ENCODE measurements around the gene DIP2C.
"Not testable (repeated sequence)": the region's sequence is repeated elsewhere in the genome, so short reads cannot be mapped to it uniquely, and the experiment has no call there.

The DIP2C gene

DNA sequence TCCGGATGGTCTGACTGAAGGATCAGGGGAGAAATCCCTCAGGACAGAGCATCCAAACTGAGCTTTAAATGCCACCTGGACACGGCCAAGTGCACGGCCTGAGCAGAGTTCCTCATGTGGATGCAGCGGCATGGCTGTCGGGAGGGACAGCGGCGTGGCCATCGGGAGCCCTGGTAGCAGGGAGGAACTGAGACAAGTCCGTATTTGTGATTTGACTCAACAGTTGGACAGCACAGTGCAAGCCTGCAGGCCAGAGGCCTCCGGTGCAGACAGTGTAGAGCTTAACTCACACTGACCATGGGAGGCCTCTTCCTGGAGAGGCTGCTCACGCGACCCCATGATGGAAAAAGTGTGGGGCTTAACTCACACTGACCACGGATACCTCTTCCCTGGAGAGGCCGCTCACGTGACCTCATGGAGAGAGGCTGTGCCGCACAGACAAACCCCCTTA lies 207.4 kb downstream of the DIP2C start:
- TF ChIP-seq, protein P1, sequence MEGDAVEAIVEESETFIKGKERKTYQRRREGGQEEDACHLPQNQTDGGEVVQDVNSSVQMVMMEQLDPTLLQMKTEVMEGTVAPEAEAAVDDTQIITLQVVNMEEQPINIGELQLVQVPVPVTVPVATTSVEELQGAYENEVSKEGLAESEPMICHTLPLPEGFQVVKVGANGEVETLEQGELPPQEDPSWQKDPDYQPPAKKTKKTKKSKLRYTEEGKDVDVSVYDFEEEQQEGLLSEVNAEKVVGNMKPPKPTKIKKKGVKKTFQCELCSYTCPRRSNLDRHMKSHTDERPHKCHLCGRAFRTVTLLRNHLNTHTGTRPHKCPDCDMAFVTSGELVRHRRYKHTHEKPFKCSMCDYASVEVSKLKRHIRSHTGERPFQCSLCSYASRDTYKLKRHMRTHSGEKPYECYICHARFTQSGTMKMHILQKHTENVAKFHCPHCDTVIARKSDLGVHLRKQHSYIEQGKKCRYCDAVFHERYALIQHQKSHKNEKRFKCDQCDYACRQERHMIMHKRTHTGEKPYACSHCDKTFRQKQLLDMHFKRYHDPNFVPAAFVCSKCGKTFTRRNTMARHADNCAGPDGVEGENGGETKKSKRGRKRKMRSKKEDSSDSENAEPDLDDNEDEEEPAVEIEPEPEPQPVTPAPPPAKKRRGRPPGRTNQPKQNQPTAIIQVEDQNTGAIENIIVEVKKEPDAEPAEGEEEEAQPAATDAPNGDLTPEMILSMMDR (IDR thresholded peaks at IDR 0.05; ENCODE audit: insufficient read depth, low read length, poor library complexity, severe bottlenecking), result no peak
- DNase-seq (ENCODE audit: extremely low read depth, insufficient read length), result no peak
- no peaks in the 10 kb centered on the region for H3K36me3 ChIP-seq (ENCODE audit: control insufficient read depth, insufficient read depth, low read length)
- no peaks in the 10 kb centered on the region for H3K27me3 ChIP-seq (replicated peaks; ENCODE audit: control insufficient read depth, insufficient read depth, low read length)
- no peak overlapping the region for H3K4me3 ChIP-seq (replicated peaks; ENCODE audit: low read depth, low read length)

DNA sequence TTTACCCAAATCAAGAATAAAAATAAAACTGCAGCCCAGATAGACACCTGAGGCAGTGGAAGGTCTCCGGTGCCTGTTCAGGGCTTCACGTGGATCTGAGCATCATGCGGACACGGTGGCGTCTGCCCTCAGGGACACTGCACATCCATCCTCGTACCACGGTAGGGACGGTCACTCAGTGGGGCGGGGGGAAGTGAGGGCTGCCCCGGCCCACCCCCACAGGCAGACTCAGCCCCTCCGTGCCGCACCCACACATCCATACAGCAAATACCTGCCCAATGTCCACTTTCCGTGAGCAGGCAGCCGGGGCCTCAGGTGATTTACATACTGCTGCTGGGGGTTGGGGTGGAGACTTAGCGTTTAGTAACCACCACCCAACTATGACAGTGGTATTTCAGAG lies 207.8 kb downstream of the DIP2C start:
- TF ChIP-seq, protein P1 (IDR thresholded peaks at IDR 0.05; ENCODE audit: insufficient read depth, low read length, poor library complexity, severe bottlenecking), result no peak
- Histone ChIP-seq H3K27me3 (replicated peaks; ENCODE audit: control insufficient read depth, insufficient read depth, low read length) (no peaks in the 10 kb centered on the region), H3K36me3 (ENCODE audit: control insufficient read depth, insufficient read depth, low read length) (no peaks in the 10 kb centered on the region), H3K4me3 (replicated peaks; ENCODE audit: low read depth, low read length) (no peak overlapping the region)
- no peak for DNase-seq (ENCODE audit: extremely low read depth, insufficient read length)

DNA sequence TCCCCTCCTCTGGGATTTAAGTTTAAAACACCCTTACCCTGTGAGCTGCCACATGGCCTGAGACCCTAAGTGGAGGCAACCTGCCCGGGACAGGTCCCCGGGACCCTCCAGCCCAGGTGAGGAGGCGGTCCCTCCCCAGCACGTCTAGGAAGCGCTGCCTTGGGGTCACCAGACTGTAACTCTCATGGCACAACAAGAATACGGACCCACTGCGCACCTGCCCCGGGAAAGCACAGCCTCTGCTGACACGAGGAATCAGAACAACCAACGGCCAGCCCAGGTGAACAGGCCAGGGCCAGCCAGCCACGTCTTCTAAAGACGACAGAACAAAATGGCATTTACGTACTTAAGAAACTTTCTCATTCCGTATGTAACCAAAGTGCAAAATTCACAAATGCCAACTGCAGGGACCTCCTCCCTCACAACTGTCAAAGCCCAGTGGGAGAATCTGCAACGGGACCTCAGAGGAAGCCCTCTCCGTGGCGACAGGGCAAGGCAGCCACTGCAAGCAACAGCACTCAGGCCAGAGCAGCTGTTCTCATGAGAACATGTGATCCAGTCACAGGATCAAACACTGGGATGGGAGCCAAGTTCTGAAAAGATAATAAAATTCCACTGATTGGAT lies 208.4 kb downstream of the DIP2C start:
- Histone ChIP-seq H3K27me3 (replicated peaks; ENCODE audit: control insufficient read depth, insufficient read depth, low read length) (no peaks in the 10 kb centered on the region), H3K36me3 (ENCODE audit: control insufficient read depth, insufficient read depth, low read length) (no peaks in the 10 kb centered on the region), H3K4me3 (replicated peaks; ENCODE audit: low read depth, low read length) (no peak overlapping the region)
- no peak for DNase-seq (ENCODE audit: extremely low read depth, insufficient read length)
- TF ChIP-seq, protein P1 (IDR thresholded peaks at IDR 0.05; ENCODE audit: insufficient read depth, low read length, poor library complexity, severe bottlenecking), result no peak

DNA sequence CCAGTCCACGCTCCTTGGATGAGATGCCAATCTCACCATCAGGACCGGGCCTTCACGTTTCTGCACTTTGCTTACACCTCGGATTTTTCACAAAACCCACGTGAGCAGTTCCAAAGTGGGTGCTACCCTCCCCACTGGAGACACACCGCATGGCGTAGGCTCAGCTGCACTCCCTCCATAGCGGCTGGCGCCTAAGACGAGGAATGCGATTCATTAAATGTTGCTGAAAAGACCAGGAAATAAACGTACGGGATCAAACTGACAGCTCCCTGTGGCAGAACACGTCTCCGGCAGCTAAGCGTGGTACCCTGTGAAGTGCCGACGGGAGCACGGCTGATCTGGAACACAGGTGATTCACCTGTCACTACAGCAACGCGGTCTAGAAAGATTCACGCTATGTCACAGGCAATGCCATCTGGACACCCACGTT lies 209.0 kb downstream of the DIP2C start:
- Histone ChIP-seq H3K36me3 (ENCODE audit: control insufficient read depth, insufficient read depth, low read length) (no peaks in the 10 kb centered on the region), H3K27me3 (replicated peaks; ENCODE audit: control insufficient read depth, insufficient read depth, low read length) (no peaks in the 10 kb centered on the region), H3K4me3 (replicated peaks; ENCODE audit: low read depth, low read length) (no peak overlapping the region)
- TF ChIP-seq, protein P1 (IDR thresholded peaks at IDR 0.05; ENCODE audit: insufficient read depth, low read length, poor library complexity, severe bottlenecking), result no peak
- no peak for DNase-seq (ENCODE audit: extremely low read depth, insufficient read length)

DNA sequence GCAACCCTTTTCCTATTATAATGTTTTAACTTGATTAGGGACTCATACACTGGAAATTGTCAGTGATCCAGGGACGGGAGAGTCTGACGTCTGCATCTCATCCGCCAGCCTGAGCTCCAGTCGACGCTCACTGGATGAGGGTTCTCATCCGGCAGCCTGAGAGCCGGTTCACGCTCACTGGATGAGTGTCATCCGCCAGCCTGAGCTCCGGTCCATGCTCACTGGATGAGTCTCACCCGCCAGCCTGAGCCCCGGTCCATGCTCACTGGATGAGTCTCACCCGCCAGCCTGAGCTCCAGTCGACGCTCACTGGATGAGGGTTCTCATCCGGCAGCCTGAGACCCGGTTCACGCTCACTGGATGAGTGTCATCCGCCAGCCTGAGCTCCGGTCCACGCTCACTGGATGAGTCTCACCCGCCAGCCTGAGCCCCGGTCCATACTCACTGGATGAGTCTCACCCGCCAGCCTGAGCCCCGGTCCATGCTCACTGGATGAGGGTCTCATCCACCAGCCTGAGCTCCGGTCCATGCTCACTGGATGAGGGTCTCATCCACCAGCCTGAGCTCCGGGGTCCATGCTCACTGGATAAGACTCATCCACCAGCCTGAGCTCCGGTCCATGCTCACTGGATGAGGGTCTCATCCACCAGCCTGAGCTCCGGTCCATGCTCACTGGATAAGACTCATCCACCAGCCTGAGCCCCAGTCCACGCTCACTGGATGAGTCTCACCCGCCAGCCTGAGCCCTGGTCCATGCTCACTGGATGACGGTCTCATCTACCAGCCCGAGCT lies 209.6 kb downstream of the DIP2C start:
- DNase-seq (ENCODE audit: extremely low read depth, insufficient read length); H3K36me3 ChIP-seq (ENCODE audit: control insufficient read depth, insufficient read depth, low read length); H3K4me3 ChIP-seq (replicated peaks; ENCODE audit: low read depth, low read length); H3K27me3 ChIP-seq (replicated peaks; ENCODE audit: control insufficient read depth, insufficient read depth, low read length): not testable (repeated sequence)

DNA sequence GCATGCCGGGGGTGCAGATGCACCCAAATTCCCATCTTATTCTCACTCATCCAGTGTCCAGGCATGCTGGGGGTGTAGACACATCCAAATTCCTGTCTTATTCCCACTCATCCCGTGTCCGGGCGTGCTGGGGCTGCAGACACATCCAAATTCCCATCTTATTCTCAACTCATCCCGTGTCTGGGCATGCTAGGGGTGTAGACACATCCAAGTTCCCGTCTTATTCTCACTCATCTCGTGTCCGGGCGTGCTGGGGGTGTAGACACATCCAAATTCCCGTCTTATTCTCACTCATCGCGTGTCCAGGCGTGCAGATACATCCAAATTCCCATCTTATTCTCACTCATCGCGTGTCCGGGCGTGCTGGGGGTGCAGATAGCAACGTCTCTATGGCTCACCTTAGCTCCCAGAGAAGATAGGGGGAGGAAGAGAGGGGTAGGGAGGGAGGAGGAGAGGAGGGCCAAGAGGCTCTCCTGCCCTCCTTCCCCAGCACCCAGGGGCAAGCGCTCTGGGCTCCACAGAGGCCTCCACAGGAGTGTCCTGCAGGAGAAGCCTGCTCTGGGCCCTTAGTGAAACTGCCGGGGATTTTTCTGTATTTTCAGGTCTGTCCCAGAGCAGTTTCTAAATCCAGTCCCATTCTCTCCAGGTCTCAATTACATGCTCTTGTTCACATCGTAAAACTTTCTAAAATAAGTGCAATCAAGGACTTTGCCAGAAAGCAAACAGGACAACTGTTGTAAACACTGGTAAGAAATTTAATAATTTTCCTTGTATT lies 210.8 kb downstream of the DIP2C start:
- H3K27me3 ChIP-seq (replicated peaks; ENCODE audit: control insufficient read depth, insufficient read depth, low read length), result no peaks in the 10 kb centered on the region
- TF ChIP-seq, protein P1 (IDR thresholded peaks at IDR 0.05; ENCODE audit: insufficient read depth, low read length, poor library complexity, severe bottlenecking), result no peak
- no peak overlapping the region for H3K4me3 ChIP-seq (replicated peaks; ENCODE audit: low read depth, low read length)
- no peak for DNase-seq (ENCODE audit: extremely low read depth, insufficient read length)
- H3K36me3 ChIP-seq (ENCODE audit: control insufficient read depth, insufficient read depth, low read length), result no peaks in the 10 kb centered on the region
